SH-SY5Y (cell line): Measurements from ENCODE around the gene ZNF521.

Experiments used
- GATA2 ChIP-seq: IDR thresholded peaks from 2 replicates; pipeline ENCODE4 v1.6.1; 2011; ENCODE audit warnings: mild to moderate bottlenecking, low read depth, low read length
- GATA3 ChIP-seq: IDR thresholded peaks from 2 replicates; pipeline ENCODE4 v1.6.1; 2011; ENCODE audit warnings: low read depth, mild to moderate bottlenecking, low read length, moderate library complexity

DNA sequence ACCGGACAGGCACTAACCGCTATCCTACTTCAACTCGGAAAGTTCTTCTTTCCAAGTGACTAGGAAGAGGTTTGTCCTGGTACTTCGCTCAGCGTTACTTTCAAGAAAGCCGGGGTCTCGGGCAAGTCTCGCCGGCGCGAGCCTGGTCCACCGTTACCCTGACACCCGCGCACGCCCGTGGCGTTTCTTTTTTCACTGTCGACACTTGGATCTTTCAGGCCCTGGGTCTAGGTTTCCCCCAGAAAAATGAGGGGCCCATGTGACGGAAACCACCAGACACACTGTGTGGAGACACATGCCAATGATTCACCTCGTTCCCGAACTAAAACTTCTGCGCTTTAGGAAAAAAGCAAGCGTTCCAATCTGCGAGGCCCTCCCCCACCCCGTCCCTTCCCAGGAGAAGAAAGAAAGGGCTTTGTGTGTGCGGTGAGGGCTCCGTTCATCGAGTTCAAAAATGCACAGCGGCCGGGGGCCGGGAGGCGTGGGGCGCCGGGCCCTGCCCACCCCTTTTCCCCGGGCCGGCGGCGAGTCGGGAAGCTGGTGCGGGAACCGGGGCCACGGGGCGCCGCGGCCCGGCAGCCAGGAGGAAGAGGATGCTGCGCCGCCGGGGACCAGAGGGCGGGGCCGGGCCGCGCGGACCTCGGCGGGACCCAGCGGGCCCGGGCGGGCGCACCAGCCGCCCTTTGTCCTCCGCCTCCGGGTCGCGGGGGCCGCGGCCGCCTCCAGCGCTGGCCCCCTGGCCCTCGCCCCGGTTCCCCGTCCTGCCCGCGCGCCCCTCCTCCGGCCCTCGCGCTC is 2.6 kb downstream of the ZNF521 start:
- TF ChIP-seq GATA3 = no peak
- no peak for TF ChIP-seq GATA2
